ENCODE data around the gene SMPD2. TPM values are rescaled to one million over a fixed set of nuclear protein-coding genes. Genes with fewer than 3 reads are reported as not detected.

Gene SMPD2
- total RNA-seq, 4 donors from 2014 or later, result 11.2 to 60.9 (median 17.8) TPM

DNA sequence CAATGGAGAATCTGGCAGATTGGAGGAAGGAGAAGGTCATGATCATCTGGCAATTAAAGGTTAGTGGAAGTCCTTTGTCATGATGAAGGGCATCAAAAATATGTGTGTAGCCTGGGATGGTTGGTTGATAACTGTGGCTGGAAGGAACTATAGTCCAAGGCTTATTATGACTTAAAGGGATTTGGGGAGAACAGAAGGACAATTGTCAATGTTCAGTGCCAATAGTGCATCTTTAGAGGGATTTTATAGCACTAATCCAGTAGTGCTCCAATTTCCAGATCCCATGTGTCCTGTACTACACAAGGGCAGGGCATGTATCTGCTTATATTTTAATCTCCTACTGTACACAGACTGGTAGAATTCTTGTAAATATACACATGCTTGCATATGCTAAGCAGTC lies 47.5 kb downstream of the SMPD2 start:
- TF ChIP-seq, protein P1, sequence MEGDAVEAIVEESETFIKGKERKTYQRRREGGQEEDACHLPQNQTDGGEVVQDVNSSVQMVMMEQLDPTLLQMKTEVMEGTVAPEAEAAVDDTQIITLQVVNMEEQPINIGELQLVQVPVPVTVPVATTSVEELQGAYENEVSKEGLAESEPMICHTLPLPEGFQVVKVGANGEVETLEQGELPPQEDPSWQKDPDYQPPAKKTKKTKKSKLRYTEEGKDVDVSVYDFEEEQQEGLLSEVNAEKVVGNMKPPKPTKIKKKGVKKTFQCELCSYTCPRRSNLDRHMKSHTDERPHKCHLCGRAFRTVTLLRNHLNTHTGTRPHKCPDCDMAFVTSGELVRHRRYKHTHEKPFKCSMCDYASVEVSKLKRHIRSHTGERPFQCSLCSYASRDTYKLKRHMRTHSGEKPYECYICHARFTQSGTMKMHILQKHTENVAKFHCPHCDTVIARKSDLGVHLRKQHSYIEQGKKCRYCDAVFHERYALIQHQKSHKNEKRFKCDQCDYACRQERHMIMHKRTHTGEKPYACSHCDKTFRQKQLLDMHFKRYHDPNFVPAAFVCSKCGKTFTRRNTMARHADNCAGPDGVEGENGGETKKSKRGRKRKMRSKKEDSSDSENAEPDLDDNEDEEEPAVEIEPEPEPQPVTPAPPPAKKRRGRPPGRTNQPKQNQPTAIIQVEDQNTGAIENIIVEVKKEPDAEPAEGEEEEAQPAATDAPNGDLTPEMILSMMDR (IDR thresholded peaks at IDR 0.05), result no peak
- no peak for TF ChIP-seq POLR2A (IDR thresholded peaks at IDR 0.05)
- H3K27me3 ChIP-seq, result no peaks in the 10 kb centered on the region
- intact Hi-C loops (cut with DNase I), result no loop called here
- no peak overlapping the region for H3K27ac ChIP-seq
- H3K4me3 ChIP-seq (replicated peaks in 1 of 3), result no peak overlapping the region
- H3K4me1 ChIP-seq, result no peaks in the 10 kb centered on the region
- H3K36me3 ChIP-seq, result no peaks in the 10 kb centered on the region
- DNase-seq, result no peak
- no peaks in the 10 kb centered on the region for H3K9me3 ChIP-seq

DNA sequence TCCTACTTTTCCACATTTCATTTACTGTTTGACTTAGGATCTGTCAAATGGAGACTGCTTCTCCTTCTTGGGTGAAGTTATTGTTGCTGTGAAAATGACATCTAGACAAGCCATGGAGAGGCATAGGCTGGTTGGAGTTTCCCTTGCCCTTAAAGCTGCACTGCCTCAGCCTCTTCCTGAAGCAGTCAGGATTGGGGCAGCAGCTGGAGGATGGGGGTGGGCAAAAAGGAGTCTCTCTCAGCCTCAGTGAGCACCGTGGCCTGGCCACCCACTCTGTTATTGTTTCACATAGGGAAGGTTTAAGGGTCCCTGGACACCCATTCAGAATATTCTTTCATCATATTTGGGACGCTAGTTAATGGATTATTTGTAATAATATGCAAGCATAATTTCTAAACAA lies 50.2 kb downstream of the SMPD2 start:
- intact Hi-C loops (cut with DNase I), result no loop called here
- TF ChIP-seq POLR2A (IDR thresholded peaks at IDR 0.05), result no peak
- TF ChIP-seq, protein P1 (IDR thresholded peaks at IDR 0.05), result no peak

DNA sequence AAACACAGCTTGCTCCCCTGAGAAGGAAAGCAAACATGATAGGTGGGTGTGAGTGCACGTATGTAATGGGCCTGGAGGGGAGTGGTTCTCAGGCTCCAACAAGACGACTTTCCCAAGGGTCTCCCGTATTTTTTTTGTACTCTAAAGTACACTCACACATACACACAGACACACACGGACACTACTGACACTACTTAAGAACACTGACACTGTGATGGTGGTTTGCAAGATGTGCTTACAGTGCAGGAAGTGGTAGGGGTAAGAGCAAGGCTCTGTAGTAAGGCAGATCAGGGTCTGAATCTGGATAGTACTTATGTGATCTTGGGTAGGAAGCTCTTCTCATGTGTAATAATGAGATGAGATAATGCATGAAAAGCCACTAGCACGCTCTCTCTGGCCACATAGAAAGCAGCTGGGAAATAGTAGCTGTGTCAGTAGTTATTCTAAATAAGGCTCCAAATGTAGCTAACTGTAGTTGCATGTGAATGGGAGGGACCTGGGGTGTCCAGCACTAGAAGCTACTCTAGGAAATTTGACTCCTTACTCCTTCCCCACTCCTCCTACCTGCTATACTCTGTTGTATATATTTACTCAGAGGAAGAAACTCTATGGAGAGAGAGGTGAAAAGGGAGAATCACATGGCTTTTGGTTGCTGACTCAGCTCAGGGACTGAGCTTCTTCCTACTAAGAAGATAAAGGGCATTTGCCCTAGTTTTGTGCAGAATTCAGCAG lies 50.8 kb downstream of the SMPD2 start:
- intact Hi-C loops (cut with DNase I), result no loop called here
- no peak for DNase-seq
- H3K4me3 ChIP-seq (replicated peaks in 1 of 3), result no peak overlapping the region
- no peak overlapping the region for H3K27ac ChIP-seq
- no peaks in the 10 kb centered on the region for H3K4me1 ChIP-seq
- no peaks in the 10 kb centered on the region for H3K9me3 ChIP-seq
- no peaks in the 10 kb centered on the region for H3K27me3 ChIP-seq
- no peak for TF ChIP-seq POLR2A (IDR thresholded peaks at IDR 0.05)
- TF ChIP-seq, protein P1 (IDR thresholded peaks at IDR 0.05), result no peak
- no peaks in the 10 kb centered on the region for H3K36me3 ChIP-seq
- 54 to 61% methylated on average over 5 of the region's 5 CpGs for WGBS, 2 donors

More for the DNA sequence above, 50.2 kb downstream of the SMPD2 start:
- Histone ChIP-seq H3K27me3 (no peaks in the 10 kb centered on the region), H3K4me3 (replicated peaks in 1 of 3) (no peak overlapping the region), H3K36me3 (no peaks in the 10 kb centered on the region), H3K4me1 (no peaks in the 10 kb centered on the region), H3K9me3 (no peaks in the 10 kb centered on the region), H3K27ac (no peak overlapping the region)
- DNase-seq, result no peak
- 66 to 74% methylated on average over 2 of the region's 2 CpGs for WGBS, 2 donors

Other genes starting within 250 kb of the SMPD2 start
- 100 to 1,000 TPM; 284 to 415 (median 340) TPM for gene CD164, start 58.3 kb upstream of the SMPD2 start, total RNA-seq
- gene PPIL6, start 96 bp upstream of the SMPD2 start, total RNA-seq, result 10 to 100 TPM; 20.1 to 31.2 (median 27.0) TPM
- 10 to 100 TPM; 14.3 to 33.6 (median 21.7) TPM for gene MICAL1, start 15.0 kb downstream of the SMPD2 start, total RNA-seq
- 10 to 100 TPM; 12.8 to 13.3 (median 12.9) TPM for gene ZBTB24, start 42.5 kb downstream of the SMPD2 start, total RNA-seq